Measurements from ENCODE around the gene TTYH1. TPM values are rescaled to one million over a fixed set of nuclear protein-coding genes. Genes with fewer than 3 reads are reported as not detected.

TTYH1 gene
- polyA plus RNA-seq, 1 of the 3 experiments (the other 2 are of a cell fraction): 0.05 TPM

DNA sequence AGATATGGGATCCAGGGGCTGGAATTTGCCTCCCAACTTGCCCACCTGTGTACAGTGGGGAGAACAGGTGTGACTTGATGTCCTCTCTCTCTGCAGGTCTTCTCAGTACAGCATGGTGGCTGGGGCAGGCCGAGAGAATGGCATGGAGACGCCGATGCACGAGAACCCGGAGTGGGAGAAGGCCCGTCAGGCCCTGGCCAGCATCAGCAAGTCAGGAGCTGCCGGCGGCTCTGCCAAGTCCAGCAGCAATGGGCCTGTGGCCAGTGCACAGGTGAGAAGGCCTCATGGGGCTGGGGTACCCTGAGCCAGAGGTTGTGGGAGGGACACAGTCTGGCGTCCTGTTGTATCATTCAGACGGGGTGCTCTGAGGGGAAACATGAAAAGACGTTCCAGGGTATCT lies 36.7 kb downstream of the TTYH1 start (continued):
- TF ChIP-seq, protein P1, sequence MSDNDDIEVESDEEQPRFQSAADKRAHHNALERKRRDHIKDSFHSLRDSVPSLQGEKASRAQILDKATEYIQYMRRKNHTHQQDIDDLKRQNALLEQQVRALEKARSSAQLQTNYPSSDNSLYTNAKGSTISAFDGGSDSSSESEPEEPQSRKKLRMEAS (IDR thresholded peaks at IDR 0.05; ENCODE audit: low read depth): no peak

DNA sequence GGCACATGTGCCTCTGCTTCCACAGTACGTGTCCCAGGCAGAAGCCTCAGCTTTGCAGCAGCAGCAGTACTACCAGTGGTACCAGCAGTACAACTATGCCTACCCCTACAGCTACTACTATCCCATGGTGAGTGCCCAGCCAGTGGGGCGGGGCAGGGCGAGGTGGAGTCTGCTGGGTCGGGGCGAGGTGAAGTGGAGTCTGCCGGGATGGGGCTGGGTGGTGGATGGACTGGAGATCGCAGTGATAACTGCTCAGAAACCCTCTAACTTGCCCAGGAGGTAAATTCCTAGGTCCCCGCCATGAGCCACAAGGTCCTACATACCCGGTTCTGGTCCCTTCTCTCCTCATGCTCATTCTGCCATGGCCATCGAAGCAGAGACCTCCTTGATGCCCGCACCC lies 37.4 kb downstream of the TTYH1 start:
- Histone ChIP-seq H3K9me2 (no peaks in the 10 kb centered on the region), H3K27me3 (ENCODE audit: insufficient read depth) (no peaks in the 10 kb centered on the region), H2AFZ (ENCODE audit: low read depth) (no peak overlapping the region), H3K36me3 (replicated peaks in 1 of 2; ENCODE audit: control insufficient read depth in 1 of 2, insufficient read depth in 2 of 2, low read length in 1 of 2) (peaks cover 42 to 59% of the 10 kb centered on the region in 2 experiments), H3K4me3 (ENCODE audit: low read depth in 2 of 2, low read length in 1 of 2) (no peak overlapping the region), H3K4me2 (no peak overlapping the region), H3K4me1 (ENCODE audit: control insufficient read depth in 1 of 2, insufficient read depth in 2 of 2, low read depth in 1 of 2, low read length in 1 of 2) (peaks cover 10 to 15% of the 10 kb centered on the region in 2 experiments; a peak in 2 of 4 replicates), H3K9me3 (no peaks in the 10 kb centered on the region), H4K20me1 (ENCODE audit: insufficient read depth) (peaks cover 63% of the 10 kb centered on the region), H3F3A (replicated peaks; ENCODE audit: insufficient read depth) (no peaks in the 10 kb centered on the region), H3K79me2 (ENCODE audit: insufficient read depth) (peaks cover 69% of the 10 kb centered on the region), H3K27ac (ENCODE audit: low read depth in 2 of 2, low read length in 1 of 2) (no peak overlapping the region), H3K9ac (no peak overlapping the region)
- no peak for DNase-seq
- CTCF ChIA-PET: no interaction called here
- no peak for TF ChIP-seq RAD21 (IDR thresholded peaks at IDR 0.05; ENCODE audit: low read length)
- TF ChIP-seq TAF1 (IDR thresholded peaks at IDR 0.05; ENCODE audit: borderline replicate concordance, low read depth, low read length): no peak
- no peak for TF ChIP-seq RCOR1 (IDR thresholded peaks at IDR 0.05; ENCODE audit: low read length)
- TF ChIP-seq EP300 (IDR thresholded peaks at IDR 0.05; ENCODE audit: borderline replicate concordance in 1 of 2, low read depth in 1 of 2, low read length in 1 of 2): no peak
- 93% methylated on average over 10 of the region's 11 CpGs for WGBS (ENCODE audit: low lambda C conversion rate)
- POLR2A ChIA-PET: no interaction called here

DNA sequence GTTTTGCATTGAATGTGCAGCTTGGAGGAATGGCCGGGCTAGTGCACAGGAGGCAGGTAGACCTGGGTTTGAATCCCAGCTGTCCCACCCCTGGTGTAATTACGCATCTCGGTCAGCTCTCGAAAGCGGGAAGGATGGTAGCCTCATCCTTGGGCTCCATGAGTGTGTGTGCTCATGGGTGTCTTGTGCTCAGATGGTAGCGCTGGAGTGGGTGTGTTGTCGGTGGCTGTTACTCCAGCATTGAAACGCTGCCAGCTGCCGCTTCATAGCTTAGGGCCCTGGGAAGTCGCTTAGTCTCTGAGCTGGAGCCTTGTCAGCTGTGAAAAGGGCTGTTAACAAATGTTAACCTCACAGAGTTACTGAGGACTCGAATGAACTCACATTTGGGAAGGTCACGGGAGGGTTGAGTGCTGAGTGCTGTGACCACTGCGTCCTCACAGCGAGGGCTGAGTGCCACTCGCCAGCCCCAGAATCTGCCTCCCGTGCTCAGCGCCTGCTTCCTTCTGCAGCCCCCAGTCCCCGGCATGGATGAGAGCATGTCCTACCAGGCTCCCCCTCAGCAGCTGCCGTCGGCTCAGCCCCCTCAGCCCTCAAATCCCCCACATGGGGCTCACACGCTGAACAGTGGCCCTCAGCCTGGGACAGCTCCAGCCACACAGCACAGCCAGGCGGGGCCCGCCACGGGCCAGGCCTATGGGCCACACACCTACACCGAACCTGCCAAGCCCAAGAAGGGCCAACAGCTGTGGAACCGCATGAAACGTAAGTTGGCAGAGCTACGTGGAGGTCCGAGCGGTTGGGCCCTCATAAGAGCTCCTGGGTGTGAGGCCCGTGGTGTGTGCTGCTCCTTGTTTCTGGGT lies 38.9 kb downstream of the TTYH1 start:
- 95% methylated on average over 14 of the region's 31 CpGs for WGBS (ENCODE audit: low lambda C conversion rate)
- peaks cover 10 to 15% of the 10 kb centered on the region in 2 experiments; a peak in 2 of 4 replicates for H3K4me1 ChIP-seq (ENCODE audit: control insufficient read depth in 1 of 2, insufficient read depth in 2 of 2, low read depth in 1 of 2, low read length in 1 of 2)
- H3K9ac ChIP-seq: no peak overlapping the region
- H3K4me2 ChIP-seq: no peak overlapping the region
- H3K79me2 ChIP-seq (ENCODE audit: insufficient read depth): peaks cover 62% of the 10 kb centered on the region
- peaks cover 46 to 75% of the 10 kb centered on the region in 2 experiments for H3K36me3 ChIP-seq (replicated peaks in 1 of 2; ENCODE audit: control insufficient read depth in 1 of 2, insufficient read depth in 2 of 2, low read length in 1 of 2)
- POLR2A ChIA-PET: interaction anchor here (1.3 kb wide), 2 partner anchors 9 to 32 kb away, joined by 4 read pairs; partner anchors contain the start of gene LENG9
- H2AFZ ChIP-seq (ENCODE audit: low read depth): no peak overlapping the region
- CTCF ChIA-PET: interaction anchor here (2.5 kb wide), 1 partner anchor 27 kb away, joined by 7 read pairs; no protein-coding TSS in a partner anchor
- no peak overlapping the region for H3K4me3 ChIP-seq (ENCODE audit: low read depth in 2 of 2, low read length in 1 of 2)
- H3K27me3 ChIP-seq (ENCODE audit: insufficient read depth): no peaks in the 10 kb centered on the region
- no peak for DNase-seq
- H3K27ac ChIP-seq (ENCODE audit: low read depth in 2 of 2, low read length in 1 of 2): no peak overlapping the region
- no peaks in the 10 kb centered on the region for H3K9me3 ChIP-seq
- peaks cover 78% of the 10 kb centered on the region for H4K20me1 ChIP-seq (ENCODE audit: insufficient read depth)
- no peaks in the 10 kb centered on the region for H3K9me2 ChIP-seq
- H3F3A ChIP-seq (replicated peaks; ENCODE audit: insufficient read depth): peaks cover 4% of the 10 kb centered on the region
- TF ChIP-seq, protein P2, sequence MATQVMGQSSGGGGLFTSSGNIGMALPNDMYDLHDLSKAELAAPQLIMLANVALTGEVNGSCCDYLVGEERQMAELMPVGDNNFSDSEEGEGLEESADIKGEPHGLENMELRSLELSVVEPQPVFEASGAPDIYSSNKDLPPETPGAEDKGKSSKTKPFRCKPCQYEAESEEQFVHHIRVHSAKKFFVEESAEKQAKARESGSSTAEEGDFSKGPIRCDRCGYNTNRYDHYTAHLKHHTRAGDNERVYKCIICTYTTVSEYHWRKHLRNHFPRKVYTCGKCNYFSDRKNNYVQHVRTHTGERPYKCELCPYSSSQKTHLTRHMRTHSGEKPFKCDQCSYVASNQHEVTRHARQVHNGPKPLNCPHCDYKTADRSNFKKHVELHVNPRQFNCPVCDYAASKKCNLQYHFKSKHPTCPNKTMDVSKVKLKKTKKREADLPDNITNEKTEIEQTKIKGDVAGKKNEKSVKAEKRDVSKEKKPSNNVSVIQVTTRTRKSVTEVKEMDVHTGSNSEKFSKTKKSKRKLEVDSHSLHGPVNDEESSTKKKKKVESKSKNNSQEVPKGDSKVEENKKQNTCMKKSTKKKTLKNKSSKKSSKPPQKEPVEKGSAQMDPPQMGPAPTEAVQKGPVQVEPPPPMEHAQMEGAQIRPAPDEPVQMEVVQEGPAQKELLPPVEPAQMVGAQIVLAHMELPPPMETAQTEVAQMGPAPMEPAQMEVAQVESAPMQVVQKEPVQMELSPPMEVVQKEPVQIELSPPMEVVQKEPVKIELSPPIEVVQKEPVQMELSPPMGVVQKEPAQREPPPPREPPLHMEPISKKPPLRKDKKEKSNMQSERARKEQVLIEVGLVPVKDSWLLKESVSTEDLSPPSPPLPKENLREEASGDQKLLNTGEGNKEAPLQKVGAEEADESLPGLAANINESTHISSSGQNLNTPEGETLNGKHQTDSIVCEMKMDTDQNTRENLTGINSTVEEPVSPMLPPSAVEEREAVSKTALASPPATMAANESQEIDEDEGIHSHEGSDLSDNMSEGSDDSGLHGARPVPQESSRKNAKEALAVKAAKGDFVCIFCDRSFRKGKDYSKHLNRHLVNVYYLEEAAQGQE (IDR thresholded peaks at IDR 0.05; ENCODE audit: low read depth, low read length): no peak
- TF ChIP-seq RAD21 (IDR thresholded peaks at IDR 0.05; ENCODE audit: low read length) (no peak), ELF1 (IDR thresholded peaks at IDR 0.05) (no peak), EZH2phosphoT487 (IDR thresholded peaks at IDR 0.05; ENCODE audit: borderline replicate concordance, low read depth) (no peak), TAF1 (IDR thresholded peaks at IDR 0.05; ENCODE audit: borderline replicate concordance, low read depth, low read length) (no peak), TEAD4 (IDR thresholded peaks at IDR 0.05; ENCODE audit: borderline replicate concordance, insufficient read depth) (no peak), YY1 (IDR thresholded peaks at IDR 0.05; ENCODE audit: low read depth) (no peak), TCF12 (IDR thresholded peaks at IDR 0.05) (no peak), FOSL2 (IDR thresholded peaks at IDR 0.05; ENCODE audit: borderline replicate concordance, low read depth) (no peak), MEF2A (IDR thresholded peaks at IDR 0.05; ENCODE audit: borderline replicate concordance, low read depth) (no peak), NFIC (IDR thresholded peaks at IDR 0.05; ENCODE audit: borderline replicate concordance) (no peak), RFX5 (IDR thresholded peaks at IDR 0.05; ENCODE audit: low read length) (no peak), JUND (IDR thresholded peaks at IDR 0.05) (no peak), NRF1 (IDR thresholded peaks at IDR 0.05; ENCODE audit: low read depth, low read length) (no peak), MXI1 (IDR thresholded peaks at IDR 0.05; ENCODE audit: low read depth, low read length) (no peak)
- TF ChIP-seq, protein P3, sequence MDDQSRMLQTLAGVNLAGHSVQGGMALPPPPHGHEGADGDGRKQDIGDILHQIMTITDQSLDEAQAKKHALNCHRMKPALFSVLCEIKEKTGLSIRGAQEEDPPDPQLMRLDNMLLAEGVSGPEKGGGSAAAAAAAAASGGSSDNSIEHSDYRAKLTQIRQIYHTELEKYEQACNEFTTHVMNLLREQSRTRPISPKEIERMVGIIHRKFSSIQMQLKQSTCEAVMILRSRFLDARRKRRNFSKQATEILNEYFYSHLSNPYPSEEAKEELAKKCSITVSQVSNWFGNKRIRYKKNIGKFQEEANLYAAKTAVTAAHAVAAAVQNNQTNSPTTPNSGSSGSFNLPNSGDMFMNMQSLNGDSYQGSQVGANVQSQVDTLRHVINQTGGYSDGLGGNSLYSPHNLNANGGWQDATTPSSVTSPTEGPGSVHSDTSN (IDR thresholded peaks at IDR 0.05): no peak
- TF ChIP-seq, protein P4, sequence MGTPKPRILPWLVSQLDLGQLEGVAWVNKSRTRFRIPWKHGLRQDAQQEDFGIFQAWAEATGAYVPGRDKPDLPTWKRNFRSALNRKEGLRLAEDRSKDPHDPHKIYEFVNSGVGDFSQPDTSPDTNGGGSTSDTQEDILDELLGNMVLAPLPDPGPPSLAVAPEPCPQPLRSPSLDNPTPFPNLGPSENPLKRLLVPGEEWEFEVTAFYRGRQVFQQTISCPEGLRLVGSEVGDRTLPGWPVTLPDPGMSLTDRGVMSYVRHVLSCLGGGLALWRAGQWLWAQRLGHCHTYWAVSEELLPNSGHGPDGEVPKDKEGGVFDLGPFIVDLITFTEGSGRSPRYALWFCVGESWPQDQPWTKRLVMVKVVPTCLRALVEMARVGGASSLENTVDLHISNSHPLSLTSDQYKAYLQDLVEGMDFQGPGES (IDR thresholded peaks at IDR 0.05; ENCODE audit: low read depth, low read length): no peak

All from SK-N-SH (cell line).